OCI-LY3 (cell line): ENCODE measurements around the gene SETBP1.

Experiments
- EZH2phosphoT487 ChIP-seq: fragments of 200-600 bp; shearing (Covaris generic); IDR thresholded peaks from 2 replicates; pipeline ENCODE4 v1.6.1; 2018; ENCODE audit warnings: antibody characterized with exemption, mixed run types, low read depth
- TF ChIP-seq, protein P1 (sequence below): fragments of 200-600, 300-600 bp; sonication (generic); IDR thresholded peaks from 2 replicates; pipeline ENCODE4 v1.5.1; 2014; ENCODE audit warnings: antibody characterized with exemption, low read length, low read depth

DNA sequence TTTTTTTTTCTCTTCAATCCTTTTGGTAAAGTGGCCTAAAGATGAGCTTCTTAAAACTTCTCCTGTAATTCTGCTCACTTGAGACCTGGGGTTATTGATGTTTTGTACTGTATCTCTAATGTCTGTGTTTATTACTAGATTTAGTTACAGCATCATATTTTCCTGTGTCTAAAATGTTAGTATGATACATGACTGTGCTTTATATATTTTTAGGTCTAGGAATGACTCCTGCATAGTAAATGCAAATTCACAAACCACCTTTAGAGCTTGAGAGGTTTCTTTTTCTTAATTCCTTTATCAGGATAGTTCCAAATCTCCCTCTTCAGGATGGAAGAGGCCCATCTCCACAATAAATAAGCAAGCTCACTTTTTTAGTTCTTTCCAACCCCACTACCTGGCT is 197.6 kb downstream of the SETBP1 start:
- TF ChIP-seq, protein P1, sequence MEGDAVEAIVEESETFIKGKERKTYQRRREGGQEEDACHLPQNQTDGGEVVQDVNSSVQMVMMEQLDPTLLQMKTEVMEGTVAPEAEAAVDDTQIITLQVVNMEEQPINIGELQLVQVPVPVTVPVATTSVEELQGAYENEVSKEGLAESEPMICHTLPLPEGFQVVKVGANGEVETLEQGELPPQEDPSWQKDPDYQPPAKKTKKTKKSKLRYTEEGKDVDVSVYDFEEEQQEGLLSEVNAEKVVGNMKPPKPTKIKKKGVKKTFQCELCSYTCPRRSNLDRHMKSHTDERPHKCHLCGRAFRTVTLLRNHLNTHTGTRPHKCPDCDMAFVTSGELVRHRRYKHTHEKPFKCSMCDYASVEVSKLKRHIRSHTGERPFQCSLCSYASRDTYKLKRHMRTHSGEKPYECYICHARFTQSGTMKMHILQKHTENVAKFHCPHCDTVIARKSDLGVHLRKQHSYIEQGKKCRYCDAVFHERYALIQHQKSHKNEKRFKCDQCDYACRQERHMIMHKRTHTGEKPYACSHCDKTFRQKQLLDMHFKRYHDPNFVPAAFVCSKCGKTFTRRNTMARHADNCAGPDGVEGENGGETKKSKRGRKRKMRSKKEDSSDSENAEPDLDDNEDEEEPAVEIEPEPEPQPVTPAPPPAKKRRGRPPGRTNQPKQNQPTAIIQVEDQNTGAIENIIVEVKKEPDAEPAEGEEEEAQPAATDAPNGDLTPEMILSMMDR, result no peak
- no peak for TF ChIP-seq EZH2phosphoT487
